Posterior vena cava (tissue), 2 donors: Measurements from ENCODE around the gene MCM9. TPM values are rescaled to one million over a fixed set of nuclear protein-coding genes. Genes with fewer than 3 reads are reported as not detected.

Experiments used
- DNase-seq: peaks from one replicate; pipeline ENCODE4 v3.0.0-alpha.2; 2020; ENCODE audit warnings: low spot score
- intact Hi-C, 2 donors: fragments of 100-400 bp; cut with DNase I; formaldehyde crosslinking; loops; one replicate each; pipeline versions ENCODE4 v1.14.1 to v1.14.2; 2022 to 2023
- total RNA-seq, 2 donors: library from RNA; stranded (reverse); fragmentation: NEBNext Ultra II Directional; extraction: Animal tissue kit (Norgen Biotek cat#: 25700); gene quantifications; one replicate each; pipeline ENCODE4 v1.2.1, GENCODE V29; 2021
- donor health status: DM: yes; HTN: yes; CAD: no.
- donor health status: DM: yes; HTN: yes; CAD: no.

MCM9 gene
- total RNA-seq, 2 donors from 2014 or later = 10.3 to 12.3 TPM

DNA sequence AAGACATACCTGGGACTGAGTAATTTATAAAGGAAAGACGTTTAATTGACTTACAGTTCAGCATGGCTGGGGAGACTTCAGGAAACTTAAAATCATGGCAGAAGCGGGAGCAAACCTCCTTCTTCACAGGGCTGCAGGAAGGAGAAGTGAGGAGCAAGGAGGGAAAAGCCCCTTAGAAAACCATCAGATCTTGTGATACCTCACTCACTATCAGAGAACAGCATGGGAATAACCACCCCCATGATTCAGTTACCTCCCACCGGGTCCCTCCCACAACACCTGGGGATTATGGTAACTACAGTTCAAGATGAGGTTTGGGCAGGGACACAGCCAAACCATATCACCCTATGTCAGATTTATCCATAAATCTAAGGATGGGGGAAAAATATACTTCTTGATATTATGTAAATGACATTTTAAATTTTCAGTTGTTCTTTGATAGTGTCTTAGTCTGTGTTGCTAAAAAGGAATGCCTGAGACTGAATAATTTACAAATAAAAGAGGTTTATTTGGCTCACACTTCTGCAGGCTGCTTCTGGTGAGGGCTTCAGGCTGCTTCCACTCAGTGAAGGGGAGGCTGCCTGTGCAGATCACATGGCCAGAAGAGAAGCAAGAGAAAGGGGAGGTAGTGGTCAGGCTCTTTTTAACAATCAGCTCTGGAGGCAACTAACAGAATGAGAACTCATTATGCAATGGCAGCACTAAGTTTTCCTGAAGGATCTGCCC is 1.2 kb upstream of the MCM9 start:
- DNase-seq = no peak
- intact Hi-C loops = no loop called here

DNA sequence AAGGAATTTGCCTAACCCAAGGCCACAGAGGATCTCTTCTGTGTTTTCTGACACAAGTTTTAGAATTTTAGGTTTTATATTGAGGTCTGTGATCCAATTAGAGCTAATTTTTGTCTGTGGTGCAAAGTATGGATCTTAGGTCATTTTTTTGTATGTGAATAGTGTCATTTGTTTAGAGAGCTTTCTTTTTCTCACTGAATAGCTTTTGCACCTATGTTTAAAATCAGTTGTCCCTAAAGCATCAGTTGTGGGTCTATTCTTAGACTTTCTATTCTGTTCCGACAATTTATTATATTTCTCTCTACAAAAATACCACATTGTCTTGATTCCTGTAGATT is 341 bp upstream of the MCM9 start:
- no peak for DNase-seq
- intact Hi-C loops = no loop called here

DNA sequence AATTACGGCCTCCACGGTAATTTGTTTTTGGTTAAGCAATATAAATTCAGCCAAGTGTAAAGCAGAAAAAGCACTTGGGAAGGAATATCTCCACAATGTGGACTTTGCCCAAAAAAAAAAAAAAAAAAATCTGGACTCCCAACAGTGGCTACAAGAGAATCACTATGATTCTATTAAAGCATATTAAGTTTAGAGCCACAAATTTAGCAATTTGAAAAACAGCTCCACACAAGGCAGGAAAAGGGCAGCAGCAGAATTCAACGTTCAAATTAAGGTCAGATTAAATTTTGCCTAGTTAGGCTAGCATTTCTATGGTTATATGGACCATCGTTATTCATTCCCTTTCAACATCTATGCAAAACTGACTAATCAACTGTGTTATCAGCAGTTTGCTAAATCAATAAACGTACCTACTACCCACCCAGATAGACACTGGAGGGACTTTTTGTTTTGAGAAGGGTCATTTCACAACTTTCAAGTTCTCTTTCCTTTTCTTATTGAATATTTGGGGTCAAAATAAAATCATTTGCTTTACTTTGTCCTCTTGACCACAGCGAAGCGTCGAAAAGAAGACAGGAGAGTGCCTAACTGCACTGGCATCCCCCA is 1.0 kb downstream of the MCM9 start:
- intact Hi-C loops = loop anchor here in 1 of 2 donors (2.0 kb wide), 1 partner anchor 33 kb away; no protein-coding TSS in a partner anchor
- DNase-seq = no peak

DNA sequence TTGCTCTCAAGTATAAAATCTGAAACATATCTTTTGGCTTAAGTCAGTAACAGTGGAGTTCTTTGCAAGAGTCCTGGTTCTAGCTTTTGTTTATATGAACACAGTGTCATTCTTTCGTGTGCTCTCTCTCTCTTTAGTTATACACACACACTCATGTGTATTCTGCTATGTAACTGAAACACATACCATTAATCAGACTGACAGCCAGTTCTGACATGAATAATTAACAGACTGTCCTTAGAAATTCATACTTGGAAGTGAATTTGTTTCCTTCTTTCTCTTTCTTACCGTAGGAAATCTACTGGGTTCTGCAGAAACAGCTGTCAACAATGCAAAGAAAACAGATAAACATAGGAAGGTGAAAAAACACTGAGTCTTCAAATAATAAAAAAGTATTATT is 2.5 kb downstream of the MCM9 start:
- intact Hi-C loops = loop anchor here in 1 of 2 donors (2.0 kb wide), 1 partner anchor 32 kb away; no protein-coding TSS in a partner anchor
- no peak for DNase-seq

DNA sequence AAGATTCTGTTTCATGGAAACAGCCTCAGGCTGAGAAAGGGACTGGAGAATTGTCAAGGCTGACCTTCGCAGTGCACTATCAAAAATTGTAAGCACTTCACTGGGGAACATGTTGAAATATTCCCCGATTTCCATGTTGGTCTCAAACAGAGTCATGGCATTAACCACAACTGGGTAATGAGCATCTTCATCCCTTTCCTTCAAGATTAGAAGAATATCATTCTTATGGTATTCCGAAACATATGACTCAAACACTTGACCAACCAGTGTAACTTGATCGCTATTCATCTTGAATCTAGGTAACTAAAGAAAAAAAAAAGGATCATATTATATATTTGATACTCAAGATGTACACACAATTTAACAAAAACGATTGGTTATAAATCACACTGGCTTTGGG is 3.5 kb downstream of the MCM9 start:
- intact Hi-C loops = no loop called here
- DNase-seq = no peak

DNA sequence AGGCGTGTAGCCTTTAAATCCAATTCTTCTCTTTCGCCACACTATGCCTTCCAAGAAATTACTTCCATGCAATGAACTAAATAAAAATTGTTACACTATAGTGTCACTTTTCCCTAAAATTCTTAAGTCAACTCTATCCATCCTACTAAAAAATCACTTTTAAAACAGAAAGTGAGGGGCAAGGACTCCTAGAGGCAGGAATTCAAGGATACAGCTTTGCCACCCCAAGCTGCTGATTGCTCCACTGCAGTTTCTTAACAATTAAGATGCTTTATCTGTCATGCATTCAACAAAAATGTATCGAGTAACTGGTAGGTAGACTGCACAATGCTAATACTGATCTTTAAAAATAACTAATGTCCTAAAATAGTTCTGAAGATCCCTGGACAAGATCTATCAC is 4.3 kb downstream of the MCM9 start:
- intact Hi-C loops = no loop called here
- DNase-seq = no peak

DNA sequence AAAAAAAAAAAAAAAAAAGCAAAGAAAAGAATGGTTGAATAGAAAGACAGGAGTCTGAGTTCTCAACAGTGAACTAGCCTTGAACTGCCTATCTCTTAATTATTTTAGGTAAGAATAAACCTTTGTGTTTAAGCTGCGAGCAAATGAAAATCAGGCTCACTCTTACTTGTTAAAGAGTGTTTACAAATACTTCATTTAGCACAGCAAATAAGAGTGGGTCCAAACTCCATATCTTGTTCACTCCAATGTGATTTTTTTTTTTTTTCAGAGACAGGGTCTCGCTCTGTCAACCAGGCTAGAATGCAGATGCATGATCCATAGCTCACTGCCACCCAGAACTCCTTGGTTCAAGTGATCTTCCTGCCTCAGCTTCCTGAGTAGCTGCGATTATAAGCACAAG is 11.9 kb downstream of the MCM9 start:
- DNase-seq = no peak
- intact Hi-C loops = no loop called here

DNA sequence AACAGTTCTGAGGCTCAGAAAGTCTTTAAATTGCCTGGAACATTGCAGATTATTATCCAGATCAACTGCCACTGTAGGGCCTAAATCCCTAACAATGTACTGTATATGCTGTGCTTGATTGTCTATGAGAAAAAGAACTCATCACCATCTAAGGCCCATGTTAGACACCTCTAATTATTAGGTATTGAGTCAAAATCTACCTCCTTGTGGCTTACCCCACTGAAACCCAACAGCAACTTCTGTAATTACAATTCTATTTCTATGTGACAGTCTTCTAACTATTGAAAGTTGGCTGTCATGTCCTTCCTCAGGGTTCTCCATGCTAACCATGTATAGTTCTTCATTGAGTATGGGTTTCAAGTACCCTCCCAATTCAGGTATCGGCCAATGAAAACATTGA is 13.9 kb downstream of the MCM9 start:
- intact Hi-C loops = no loop called here
- DNase-seq = no peak

DNA sequence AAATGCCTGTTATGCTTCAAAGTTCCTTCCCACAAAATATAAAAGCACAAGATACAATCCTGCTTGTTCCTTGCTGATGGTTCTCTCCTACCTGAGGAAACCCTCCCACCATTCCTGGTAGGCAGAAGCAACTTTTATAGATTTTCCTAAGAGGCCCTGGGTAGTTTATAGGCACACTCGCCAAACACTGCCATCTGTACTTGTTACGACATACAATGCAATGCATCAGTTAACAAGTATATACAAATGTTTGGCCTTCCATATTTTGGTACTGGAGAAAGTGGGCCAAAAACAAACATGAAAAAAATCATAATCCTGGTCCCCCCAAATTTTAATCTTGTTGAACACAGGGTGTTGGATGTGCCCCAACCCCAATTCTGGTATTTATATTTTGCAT is 16.6 kb downstream of the MCM9 start:
- intact Hi-C loops = no loop called here
- no peak for DNase-seq

DNA sequence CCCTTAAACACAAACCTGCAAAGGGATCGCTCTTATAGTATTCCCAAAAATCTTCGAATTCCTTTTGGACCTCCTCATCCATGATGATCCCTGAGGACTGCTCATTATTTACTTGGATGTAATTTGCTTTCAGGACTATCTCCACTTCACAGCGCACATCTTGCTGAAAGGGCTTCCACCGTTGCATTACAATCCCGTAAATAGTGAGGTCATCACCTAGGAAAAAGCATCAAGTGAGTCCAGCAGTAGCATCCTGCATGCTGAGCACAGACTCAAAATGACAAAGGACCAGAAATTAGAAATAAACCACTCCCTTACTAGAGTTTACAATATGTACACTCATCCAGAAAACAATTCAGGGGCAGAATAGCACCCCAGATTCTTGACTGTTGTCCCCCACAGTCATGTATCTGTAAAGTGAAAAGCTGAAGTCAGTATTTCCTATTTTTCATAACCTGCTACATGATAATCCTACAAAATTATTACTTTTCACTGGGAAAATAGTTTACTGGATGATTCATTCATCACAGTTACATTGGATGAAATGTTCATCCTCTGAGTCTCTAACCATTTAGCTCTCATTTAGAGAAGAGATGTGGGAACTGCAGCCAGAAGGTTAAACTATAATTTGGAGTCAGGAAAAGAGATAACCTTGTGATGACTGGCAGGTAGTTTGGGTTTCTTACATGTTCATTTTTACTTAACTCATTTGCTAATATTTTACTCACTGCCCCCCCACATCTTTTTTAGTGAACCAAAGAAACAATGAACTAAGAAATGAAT is 17.2 kb downstream of the MCM9 start:
- DNase-seq = no peak
- intact Hi-C loops = no loop called here

DNA sequence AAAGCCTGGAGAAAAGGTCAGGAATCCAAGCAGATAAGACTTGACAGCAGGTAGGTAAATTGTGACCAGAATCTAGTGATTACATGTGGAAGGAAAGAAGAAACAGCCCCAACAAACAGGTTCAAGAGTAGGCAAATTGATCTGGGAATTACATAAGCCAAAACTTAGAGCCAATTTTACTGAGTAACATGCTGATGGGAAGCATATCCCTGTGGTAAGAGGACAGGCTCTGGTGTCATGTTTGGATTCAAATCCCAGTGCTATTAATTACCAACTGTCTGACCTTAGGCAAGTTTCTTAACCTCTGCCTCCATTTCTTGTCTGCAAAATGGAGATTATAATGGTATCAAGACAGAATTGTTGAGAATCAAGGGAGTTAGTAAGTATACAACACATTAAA is 20.4 kb downstream of the MCM9 start:
- intact Hi-C loops = no loop called here
- DNase-seq = no peak

DNA sequence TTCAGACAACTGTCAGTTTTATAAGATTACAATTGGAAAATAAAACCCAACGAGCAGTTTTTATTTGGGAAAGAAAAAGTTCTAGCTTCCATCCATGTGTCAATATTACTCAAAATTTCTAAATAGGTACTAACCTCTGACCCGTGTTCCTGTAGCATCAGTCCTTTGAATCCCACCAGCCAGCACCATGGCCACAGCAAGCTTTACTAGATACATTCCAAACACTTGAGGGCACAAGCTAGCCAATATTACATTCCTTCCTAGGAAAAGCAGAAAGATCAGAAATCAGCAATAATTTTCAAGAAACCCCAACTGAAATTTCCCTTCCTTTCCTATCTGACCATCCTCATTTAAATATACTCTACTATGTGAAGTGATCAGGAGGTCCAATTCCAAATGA is 21.8 kb downstream of the MCM9 start:
- DNase-seq = no peak
- intact Hi-C loops = no loop called here

DNA sequence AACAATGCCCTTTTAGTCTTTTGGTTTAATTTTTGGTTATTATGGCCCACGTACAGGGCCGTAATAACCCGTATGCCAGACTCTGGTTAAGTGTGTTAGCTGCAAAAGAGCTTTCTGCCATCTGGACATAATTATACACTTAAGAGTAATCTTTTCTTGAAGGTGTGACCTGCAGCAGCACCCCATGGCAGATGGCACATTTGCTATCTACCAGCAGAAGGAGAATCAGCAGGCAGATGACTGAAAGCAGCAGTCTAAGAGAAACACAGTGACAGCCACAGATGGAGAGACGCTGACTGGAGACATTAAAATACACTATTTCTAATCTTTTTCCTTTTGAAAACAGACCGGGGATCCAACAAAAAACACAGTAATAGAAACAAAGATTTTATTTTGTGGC is 22.3 kb downstream of the MCM9 start:
- intact Hi-C loops = no loop called here
- no peak for DNase-seq

DNA sequence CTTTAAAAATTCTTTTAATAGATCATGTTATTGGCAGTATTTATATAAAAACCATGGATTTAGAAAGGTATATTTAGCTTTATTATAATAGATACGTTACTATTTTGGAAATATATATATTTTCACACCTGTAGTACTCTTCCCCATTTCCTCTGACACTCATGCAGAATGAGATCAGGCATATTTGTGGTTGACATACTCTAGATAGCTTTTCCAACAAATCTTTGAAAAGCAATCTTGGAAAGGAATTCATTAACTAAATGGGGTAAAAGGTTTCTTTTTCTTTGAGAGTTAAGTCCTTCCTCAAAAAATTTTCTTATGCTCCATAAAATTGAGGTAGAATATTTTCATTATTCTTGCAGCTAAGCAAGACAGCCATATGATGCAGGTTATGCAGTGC is 26.5 kb downstream of the MCM9 start:
- intact Hi-C loops = no loop called here
- DNase-seq = no peak

DNA sequence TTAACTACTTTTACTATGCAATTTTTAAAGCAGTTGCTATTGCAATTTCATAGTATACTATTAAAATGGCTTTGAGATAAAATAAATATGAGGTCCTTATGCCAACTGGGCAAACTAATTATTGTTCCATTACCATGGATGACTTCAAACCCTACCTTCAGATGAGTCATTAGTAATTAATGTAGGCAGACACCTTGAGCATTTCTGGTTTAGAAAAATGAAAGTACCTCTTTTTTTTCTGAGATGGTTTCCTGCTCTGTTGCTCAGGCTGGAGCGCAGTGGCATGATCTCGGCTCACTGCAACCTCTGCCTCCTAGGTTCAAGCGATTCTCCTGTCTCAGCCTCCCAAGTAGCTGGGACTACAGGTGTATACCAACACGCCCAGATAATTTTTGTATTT is 29.1 kb downstream of the MCM9 start:
- intact Hi-C loops = no loop called here
- DNase-seq = no peak

DNA sequence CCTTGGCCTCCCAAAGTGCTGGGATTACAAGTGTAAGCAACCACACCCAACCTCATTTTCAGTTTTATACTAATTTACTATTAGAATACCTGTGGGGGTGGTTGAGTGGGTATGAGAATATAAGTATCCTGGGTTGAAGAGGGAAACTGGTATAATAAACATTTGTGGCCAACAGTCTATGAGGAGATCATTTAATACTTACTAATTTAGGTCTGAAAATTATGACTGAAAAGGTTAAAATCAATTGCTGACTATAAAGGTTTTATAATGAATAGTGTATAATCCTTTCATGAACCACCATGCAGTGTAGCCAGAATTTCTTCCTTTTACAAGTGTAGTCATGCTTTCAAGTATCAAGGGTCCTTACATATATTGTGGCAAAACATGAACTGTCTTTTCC is 29.9 kb downstream of the MCM9 start:
- intact Hi-C loops = no loop called here
- DNase-seq = no peak

DNA sequence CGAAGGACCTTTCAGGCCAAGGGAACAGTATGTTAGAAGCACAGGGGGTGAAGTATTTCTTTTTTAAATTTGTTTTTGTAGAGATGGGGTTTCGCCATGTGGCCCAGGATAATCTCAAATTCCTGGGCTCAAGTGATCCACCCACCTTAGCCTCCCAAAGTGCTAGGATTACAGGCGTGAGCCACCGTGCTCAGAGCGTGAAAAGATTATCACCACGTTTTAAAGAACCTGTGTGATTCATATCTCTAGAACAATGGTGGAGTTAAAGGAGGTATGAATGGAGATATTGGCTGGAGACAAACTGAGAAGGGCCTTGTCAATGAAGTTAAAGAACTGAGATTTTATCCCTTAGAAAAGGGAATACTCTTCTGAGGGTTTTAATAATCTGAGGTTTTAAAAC is 31.3 kb downstream of the MCM9 start:
- intact Hi-C loops = no loop called here
- DNase-seq = no peak

DNA sequence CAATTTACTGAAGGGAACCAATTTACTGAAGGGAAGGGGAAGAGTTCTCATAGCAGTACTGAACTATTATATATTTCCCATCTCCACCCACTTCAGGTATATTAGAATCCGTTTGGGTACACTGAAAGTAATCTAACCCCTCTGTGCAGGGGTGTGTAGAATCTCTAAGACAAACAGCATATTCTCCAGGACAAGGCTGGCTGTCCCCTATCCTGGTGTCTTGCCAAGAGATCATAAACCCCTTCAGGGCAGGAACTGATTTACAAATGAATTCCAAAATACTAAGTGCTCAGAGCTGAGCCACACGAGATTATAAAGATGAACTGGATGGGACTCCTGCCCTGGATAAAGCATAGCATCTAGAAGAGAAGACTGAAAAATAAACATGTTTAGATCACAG is 31.8 kb downstream of the MCM9 start:
- intact Hi-C loops = no loop called here
- no peak for DNase-seq

DNA sequence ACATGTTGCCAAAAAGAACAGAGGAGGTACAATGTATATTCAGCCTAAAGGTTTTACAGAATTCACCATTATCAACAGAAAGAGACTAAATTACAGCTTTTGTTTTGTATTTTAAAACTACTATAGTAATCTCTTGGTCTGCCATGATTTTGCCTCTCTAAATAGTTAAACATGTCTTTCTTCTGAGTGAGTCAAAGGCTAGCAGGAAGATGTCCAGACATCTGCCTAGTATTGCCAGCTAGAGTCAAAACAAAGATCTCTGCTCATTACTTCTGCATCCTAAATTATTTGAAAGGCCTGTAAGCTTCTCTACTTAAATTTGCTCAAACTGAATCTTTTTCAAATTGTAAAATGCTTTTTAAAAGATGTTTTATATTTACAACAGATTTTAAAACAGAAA is 32.2 kb downstream of the MCM9 start:
- intact Hi-C loops = no loop called here
- no peak for DNase-seq

DNA sequence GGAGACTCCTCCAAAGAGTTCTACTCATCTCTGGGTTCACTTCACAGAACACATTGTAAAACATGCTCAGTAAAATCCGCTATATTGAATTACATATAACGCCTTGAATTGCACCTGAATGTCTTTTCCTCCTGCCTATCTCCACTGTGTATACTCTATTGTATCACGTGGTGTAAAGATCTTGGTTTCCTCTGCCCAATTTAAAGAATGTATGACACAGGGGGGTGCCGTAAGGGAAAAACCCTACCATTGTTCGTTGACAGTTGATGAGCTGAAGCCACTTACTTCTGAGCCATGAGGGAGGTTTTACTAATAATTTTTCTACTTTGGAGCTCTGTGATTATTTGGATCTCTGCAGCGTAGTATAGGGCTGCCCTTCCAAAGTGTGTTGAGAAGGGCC is 35.0 kb downstream of the MCM9 start:
- intact Hi-C loops = loop anchor here in 1 of 2 donors (2.0 kb wide), 1 partner anchor 33 kb away; no protein-coding TSS in a partner anchor
- no peak for DNase-seq

DNA sequence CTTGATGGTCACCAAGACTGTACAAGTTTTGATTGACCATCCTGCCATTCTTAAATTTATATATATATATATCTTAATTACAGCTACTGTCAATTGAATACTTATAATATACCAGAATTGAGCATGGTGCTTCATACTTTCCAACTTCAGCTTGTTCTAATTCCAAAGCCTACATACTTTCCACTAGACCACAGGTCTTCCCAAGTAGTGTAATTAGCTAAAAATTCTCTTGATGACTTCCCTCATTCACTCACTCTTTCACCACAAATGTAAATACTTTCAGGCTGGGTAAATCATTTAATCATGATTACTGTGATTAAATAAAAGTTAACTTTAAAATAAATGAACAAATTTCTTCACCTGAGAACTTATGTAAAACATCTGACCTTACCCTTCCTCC is 37.6 kb downstream of the MCM9 start:
- no peak for DNase-seq
- intact Hi-C loops = no loop called here
